Peyer's patch (tissue), 4 donors: Measurements from ENCODE around the gene ZNF433. TPM values are rescaled to one million over a fixed set of nuclear protein-coding genes. Genes with fewer than 3 reads are reported as not detected.
"Not testable (repeated sequence)": the region's sequence is repeated elsewhere in the genome, so short reads cannot be mapped to it uniquely, and the experiment has no call there.

Experiments used
- DNase-seq, 3 donors: peaks; one replicate each; pipeline ENCODE4 v3.0.0-alpha.2; 2017 to 2019
- H3K27ac ChIP-seq, 4 donors: fragments of 200-600 bp; sonication (generic); one replicate each; pipeline ENCODE4 v1.5.1; 2016 to 2019
- H3K27me3 ChIP-seq, 2 donors: fragments of 200-600 bp; sonication (generic); one replicate each; pipeline ENCODE4 v1.5.1; 2019
- H3K36me3 ChIP-seq, 3 donors: fragments of 200-600 bp; sonication (generic); one replicate each; pipeline ENCODE4 v1.5.1; 2016 to 2019
- H3K4me1 ChIP-seq, 4 donors: fragments of 200-600 bp; sonication (generic); one replicate each; pipeline ENCODE4 v1.5.1; 2016 to 2019
- H3K4me3 ChIP-seq, 4 donors: fragments of 200-600 bp; sonication (generic); 1 replicate in 3 of 4; 2 replicates in 1 of 4; pipeline ENCODE4 v1.5.1; 2016 to 2019; ENCODE audit warnings: mild to moderate bottlenecking in 1 of 4
- H3K9me3 ChIP-seq, 4 donors: fragments of 200-600 bp; sonication (generic); one replicate each; pipeline ENCODE4 v1.5.1; 2016 to 2019; ENCODE audit warnings: mild to moderate bottlenecking in 1 of 4
- CTCF ChIP-seq, 6 experiments: fragments of 450-650 bp in 4 of 6; fragments of 200-600 bp in 2 of 6; sonication (generic) in 1 of 6; IDR thresholded peaks; one replicate each; pipeline ENCODE4 v1.5.1; 2017 to 2019; ENCODE audit warnings: antibody characterized with exemption in 6 of 6, mild to moderate bottlenecking in 3 of 6, moderate library complexity in 1 of 6
- POLR2A ChIP-seq, 2 donors: fragments of 450-650 bp; IDR thresholded peaks; one replicate each; pipeline ENCODE4 v1.5.1; 2017; ENCODE audit warnings: antibody characterized with exemption in 2 of 2, mild to moderate bottlenecking in 2 of 2, moderate library complexity in 2 of 2
- total RNA-seq, 4 donors: library from RNA; depleted of rRNA; stranded (reverse); fragments of >200 nt; gene quantifications; one replicate each; pipeline ENCODE4 v1.1.0, GENCODE V29; 2016

The ZNF433 gene
- total RNA-seq, 4 donors from 2014 or later = 0.35 to 3.5 (median 1.7) TPM; not detected in 1

GRCh38 chr19:11995174-11995573 lies 40.3 kb downstream of the ZNF433 start:
- Histone ChIP-seq H3K27ac (no peak overlapping the region), H3K36me3 (peaks cover 0 to 3% (median 0%) of the 10 kb centered on the region in 3 donors), H3K4me3 (no peak overlapping the region), H3K4me1 (no peaks in the 10 kb centered on the region), H3K27me3 (no peaks in the 10 kb centered on the region), H3K9me3 (no peaks in the 10 kb centered on the region)
- TF ChIP-seq POLR2A (IDR thresholded peaks at IDR 0.05) = no peak
- no peak for TF ChIP-seq CTCF (IDR thresholded peaks at IDR 0.05)
- DNase-seq = no peak

DNA sequence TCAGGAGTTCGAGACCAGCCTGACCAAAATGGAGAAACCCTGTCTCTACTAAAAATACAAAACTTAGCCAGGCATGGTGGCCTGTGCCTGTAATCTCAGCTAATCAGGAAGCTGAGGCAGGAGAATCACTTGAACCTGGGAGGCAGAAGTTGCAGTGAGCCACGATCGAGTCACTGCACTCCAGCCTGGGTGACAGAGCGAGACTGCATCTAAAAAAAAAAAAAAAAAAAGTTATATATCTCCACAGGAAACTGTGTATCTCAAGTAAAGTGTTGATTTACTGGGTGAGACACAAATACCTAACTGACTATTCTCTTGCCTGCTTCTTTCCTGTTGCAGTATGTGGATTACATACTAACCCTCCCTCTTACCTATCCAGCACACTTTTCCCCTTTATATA lies 43.6 kb downstream of the ZNF433 start:
- DNase-seq, H3K27me3 ChIP-seq: not testable (repeated sequence)

DNA sequence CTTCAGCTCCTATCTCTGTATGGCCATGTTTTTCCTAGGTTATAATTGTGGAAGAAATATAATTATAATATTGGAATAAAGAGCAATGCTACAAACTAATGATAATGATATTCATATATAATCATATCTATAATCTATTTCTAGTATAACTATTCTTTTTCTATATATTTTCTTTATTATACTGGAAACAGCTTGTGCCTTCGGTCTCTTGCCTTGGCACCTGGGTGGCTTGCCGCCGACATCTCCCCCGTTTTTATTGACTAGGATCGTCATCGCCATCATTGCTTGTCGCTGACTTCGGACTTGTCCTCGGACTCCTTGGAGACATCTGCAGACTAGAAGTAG lies 46.4 kb downstream of the ZNF433 start:
- DNase-seq = no peak
- H3K27ac ChIP-seq = peak overlapping the region in 2 of 4 donors; percentile 82 to 87
- TF ChIP-seq POLR2A (IDR thresholded peaks at IDR 0.05) = no peak
- no peak for TF ChIP-seq CTCF (IDR thresholded peaks at IDR 0.05)
- no peaks in the 10 kb centered on the region for H3K36me3 ChIP-seq
- no peaks in the 10 kb centered on the region for H3K9me3 ChIP-seq
- H3K4me1 ChIP-seq = no peaks in the 10 kb centered on the region
- peak overlapping the region in 2 of 4 donors; percentile 60 to 86 for H3K4me3 ChIP-seq
- H3K27me3 ChIP-seq = no peaks in the 10 kb centered on the region

More for the DNA sequence above, 43.6 kb downstream of the ZNF433 start:
- H3K27ac ChIP-seq, H3K9me3 ChIP-seq, H3K36me3 ChIP-seq, H3K4me1 ChIP-seq, H3K4me3 ChIP-seq: not testable (repeated sequence)

GRCh38 chr19:11987405-11988281 lies 47.8 kb downstream of the ZNF433 start:
- H3K4me1 ChIP-seq = no peaks in the 10 kb centered on the region
- no peaks in the 10 kb centered on the region for H3K36me3 ChIP-seq
- peak overlapping the region; percentile 82 to 87 (median 85) for H3K27ac ChIP-seq
- H3K27me3 ChIP-seq = no peaks in the 10 kb centered on the region
- H3K9me3 ChIP-seq = peaks cover 0 to 2% (median 0%) of the 10 kb centered on the region in 4 donors
- DNase-seq = peak; percentile 96 to 99 (median 98)
- peak in 1 of 6 experiments; percentile 0 for TF ChIP-seq CTCF (IDR thresholded peaks at IDR 0.05)
- TF ChIP-seq POLR2A (IDR thresholded peaks at IDR 0.05) = peak; percentile 46 to 51
- peak overlapping the region; percentile 60 to 86 (median 83) for H3K4me3 ChIP-seq

GRCh38 chr19:11986754-11987153 lies 48.7 kb downstream of the ZNF433 start:
- no peaks in the 10 kb centered on the region for H3K36me3 ChIP-seq
- H3K4me1 ChIP-seq = no peaks in the 10 kb centered on the region
- no peak overlapping the region for H3K27ac ChIP-seq
- H3K9me3 ChIP-seq = peaks cover 0 to 4% (median under 1%) of the 10 kb centered on the region in 4 donors
- H3K4me3 ChIP-seq = no peak overlapping the region
- DNase-seq = no peak
- H3K27me3 ChIP-seq = no peaks in the 10 kb centered on the region
- TF ChIP-seq POLR2A (IDR thresholded peaks at IDR 0.05) = no peak
- no peak for TF ChIP-seq CTCF (IDR thresholded peaks at IDR 0.05)

- Histone ChIP-seq H3K36me3 (peaks cover 0 to 3% (median 0%) of the 10 kb centered on the region in 3 donors), H3K4me3 (no peak overlapping the region), H3K9me3 (peaks cover 0 to 19% (median 9%) of the 10 kb centered on the region in 4 donors), H3K27me3 (no peaks in the 10 kb centered on the region), H3K27ac (no peak overlapping the region), H3K4me1 (no peaks in the 10 kb centered on the region)
- no peak for DNase-seq
- no peak for TF ChIP-seq POLR2A (IDR thresholded peaks at IDR 0.05)
- TF ChIP-seq CTCF (IDR thresholded peaks at IDR 0.05) = no peak
These were observed 50.5 kb downstream of the ZNF433 start for GRCh38 chr19:11984986-11985385.
